Measurements from ENCODE around the gene GMDS. TPM values are rescaled to one million over a fixed set of nuclear protein-coding genes. Genes with fewer than 3 reads are reported as not detected.

GMDS gene
- total and polyA plus RNA-seq, 5 donors: 8.1 to 13.5 (median 12.6) TPM

GRCh38 chr6:1812487-1812886 is 432.9 kb downstream of the GMDS start:
- no peak for ATAC-seq
- no peaks in the 10 kb centered on the region for H3K4me1 ChIP-seq (ENCODE audit: control insufficient read depth, insufficient read depth, low read length)
- no peak overlapping the region for H3K27ac ChIP-seq (ENCODE audit: low read length)
- no peaks in the 10 kb centered on the region for H3K9me3 ChIP-seq (ENCODE audit: control insufficient read depth, low read length)
- 81% methylated on average over 2 of the region's 2 CpGs for WGBS
- intact Hi-C loops (cut with DNase I): no loop called here
- no peak overlapping the region for H3K4me3 ChIP-seq (ENCODE audit: low read length)
- H3K27me3 ChIP-seq (ENCODE audit: control insufficient read depth, insufficient read depth): no peaks in the 10 kb centered on the region
- no peak for DNase-seq

- Histone ChIP-seq H3K27me3 (ENCODE audit: control insufficient read depth, insufficient read depth) (no peaks in the 10 kb centered on the region), H3K27ac (ENCODE audit: low read length) (no peak overlapping the region), H3K4me1 (ENCODE audit: control insufficient read depth, insufficient read depth, low read length) (no peaks in the 10 kb centered on the region), H3K4me3 (ENCODE audit: low read length) (no peak overlapping the region), H3K9me3 (ENCODE audit: control insufficient read depth, low read length) (no peaks in the 10 kb centered on the region)
- DNase-seq (no peak), ATAC-seq (no peak)
- intact Hi-C loops (cut with DNase I): no loop called here
- 97% methylated on average over 7 of the region's 7 CpGs for WGBS
These were observed 433.4 kb downstream of the GMDS start for GRCh38 chr6:1812034-1812433.

GRCh38 chr6:1810880-1811279 is 434.5 kb downstream of the GMDS start:
- no peak overlapping the region for H3K27ac ChIP-seq (ENCODE audit: low read length)
- DNase-seq: no peak
- H3K27me3 ChIP-seq (ENCODE audit: control insufficient read depth, insufficient read depth): no peaks in the 10 kb centered on the region
- no peak for ATAC-seq
- H3K4me3 ChIP-seq (ENCODE audit: low read length): no peak overlapping the region
- no peaks in the 10 kb centered on the region for H3K4me1 ChIP-seq (ENCODE audit: control insufficient read depth, insufficient read depth, low read length)
- no peaks in the 10 kb centered on the region for H3K9me3 ChIP-seq (ENCODE audit: control insufficient read depth, low read length)
- 89% methylated on average over 2 of the region's 2 CpGs for WGBS
- intact Hi-C loops (cut with DNase I): no loop called here

- H3K27ac ChIP-seq (ENCODE audit: low read length): no peak overlapping the region
- 95% methylated on average over 11 of the region's 11 CpGs for WGBS
- no peaks in the 10 kb centered on the region for H3K4me1 ChIP-seq (ENCODE audit: control insufficient read depth, insufficient read depth, low read length)
- H3K9me3 ChIP-seq (ENCODE audit: control insufficient read depth, low read length): no peaks in the 10 kb centered on the region
- DNase-seq: no peak
- no peak for ATAC-seq
- no peaks in the 10 kb centered on the region for H3K27me3 ChIP-seq (ENCODE audit: control insufficient read depth, insufficient read depth)
- intact Hi-C loops (cut with DNase I): no loop called here
- H3K4me3 ChIP-seq (ENCODE audit: low read length): no peak overlapping the region
These were observed 436.0 kb downstream of the GMDS start for GRCh38 chr6:1809291-1809988.

- DNase-seq (no peak), ATAC-seq (no peak)
- Histone ChIP-seq H3K27me3 (ENCODE audit: control insufficient read depth, insufficient read depth) (no peaks in the 10 kb centered on the region), H3K4me3 (ENCODE audit: low read length) (no peak overlapping the region), H3K4me1 (ENCODE audit: control insufficient read depth, insufficient read depth, low read length) (no peaks in the 10 kb centered on the region), H3K27ac (ENCODE audit: low read length) (no peak overlapping the region), H3K9me3 (ENCODE audit: control insufficient read depth, low read length) (no peaks in the 10 kb centered on the region)
- intact Hi-C loops (cut with DNase I): no loop called here
- 96% methylated on average over 6 of the region's 6 CpGs for WGBS
These were observed 438.5 kb downstream of the GMDS start for GRCh38 chr6:1806935-1807334.

GRCh38 chr6:1802491-1803395 is 442.7 kb downstream of the GMDS start:
- Histone ChIP-seq H3K4me1 (ENCODE audit: control insufficient read depth, insufficient read depth, low read length) (no peaks in the 10 kb centered on the region), H3K27ac (ENCODE audit: low read length) (peak overlapping the region; percentile 52), H3K9me3 (ENCODE audit: control insufficient read depth, low read length) (no peaks in the 10 kb centered on the region), H3K4me3 (ENCODE audit: low read length) (peak overlapping the region; percentile 25), H3K27me3 (ENCODE audit: control insufficient read depth, insufficient read depth) (no peaks in the 10 kb centered on the region)
- DNase-seq (peak in 1 of 3 donors; percentile 44), ATAC-seq (peak; percentile 40 to 58)
- 57% methylated on average over 17 of the region's 17 CpGs for WGBS
- intact Hi-C loops (cut with DNase I): no loop called here

GRCh38 chr6:1801401-1801800 is 444.0 kb downstream of the GMDS start:
- no peak for DNase-seq
- peaks cover 2% of the 10 kb centered on the region for H3K4me1 ChIP-seq (ENCODE audit: control insufficient read depth, insufficient read depth, low read length)
- no peak overlapping the region for H3K27ac ChIP-seq (ENCODE audit: low read length)
- WGBS: 92% methylated on average over 7 of the region's 7 CpGs
- no peaks in the 10 kb centered on the region for H3K27me3 ChIP-seq (ENCODE audit: control insufficient read depth, insufficient read depth)
- ATAC-seq: no peak
- H3K9me3 ChIP-seq (ENCODE audit: control insufficient read depth, low read length): no peaks in the 10 kb centered on the region
- intact Hi-C loops (cut with DNase I): no loop called here
- H3K4me3 ChIP-seq (ENCODE audit: low read length): no peak overlapping the region

GRCh38 chr6:1800845-1801244 is 444.6 kb downstream of the GMDS start:
- ATAC-seq: no peak
- DNase-seq: no peak
- Histone ChIP-seq H3K4me1 (ENCODE audit: control insufficient read depth, insufficient read depth, low read length) (peaks cover 2% of the 10 kb centered on the region), H3K4me3 (ENCODE audit: low read length) (no peak overlapping the region), H3K27ac (ENCODE audit: low read length) (no peak overlapping the region), H3K9me3 (ENCODE audit: control insufficient read depth, low read length) (no peaks in the 10 kb centered on the region), H3K27me3 (ENCODE audit: control insufficient read depth, insufficient read depth) (no peaks in the 10 kb centered on the region)
- 93% methylated on average over 4 of the region's 4 CpGs for WGBS
- intact Hi-C loops (cut with DNase I): no loop called here

- Histone ChIP-seq H3K27me3 (ENCODE audit: control insufficient read depth, insufficient read depth) (no peaks in the 10 kb centered on the region), H3K4me3 (ENCODE audit: low read length) (no peak overlapping the region), H3K4me1 (ENCODE audit: control insufficient read depth, insufficient read depth, low read length) (peaks cover 2% of the 10 kb centered on the region), H3K9me3 (ENCODE audit: control insufficient read depth, low read length) (no peaks in the 10 kb centered on the region), H3K27ac (ENCODE audit: low read length) (no peak overlapping the region)
- intact Hi-C loops (cut with DNase I): no loop called here
- WGBS: 97% methylated on average over 8 of the region's 8 CpGs
- DNase-seq (no peak), ATAC-seq (no peak)
These were observed 446.5 kb downstream of the GMDS start for GRCh38 chr6:1798965-1799325.

- Histone ChIP-seq H3K9me3 (ENCODE audit: control insufficient read depth, low read length) (no peaks in the 10 kb centered on the region), H3K27me3 (ENCODE audit: control insufficient read depth, insufficient read depth) (no peaks in the 10 kb centered on the region), H3K27ac (ENCODE audit: low read length) (no peak overlapping the region), H3K4me1 (ENCODE audit: control insufficient read depth, insufficient read depth, low read length) (peaks cover 2% of the 10 kb centered on the region), H3K4me3 (ENCODE audit: low read length) (no peak overlapping the region)
- intact Hi-C loops (cut with DNase I): no loop called here
- 90% methylated on average over 9 of the region's 9 CpGs for WGBS
- no peak for DNase-seq
- no peak for ATAC-seq
These were observed 447.0 kb downstream of the GMDS start for GRCh38 chr6:1798303-1798964.

- WGBS: 74% methylated on average over 1 of the region's 1 CpG
- ATAC-seq (no peak), DNase-seq (no peak)
- Histone ChIP-seq H3K27ac (ENCODE audit: low read length) (peak overlapping the region; percentile 84), H3K27me3 (ENCODE audit: control insufficient read depth, insufficient read depth) (no peaks in the 10 kb centered on the region), H3K4me1 (ENCODE audit: control insufficient read depth, insufficient read depth, low read length) (peaks cover 2% of the 10 kb centered on the region), H3K4me3 (ENCODE audit: low read length) (no peak overlapping the region), H3K9me3 (ENCODE audit: control insufficient read depth, low read length) (no peaks in the 10 kb centered on the region)
- intact Hi-C loops (cut with DNase I): no loop called here
These were observed 447.6 kb downstream of the GMDS start for GRCh38 chr6:1797801-1798200.
